Neural crest cell (in vitro differentiated cells): ENCODE measurements around the gene PATL2. TPM values are rescaled to one million over a fixed set of nuclear protein-coding genes. Genes with fewer than 3 reads are reported as not detected.

ENCODE experiments used
- DNase-seq: peaks from one replicate; pipeline ENCODE4 v3.0.0; 2021; ENCODE audit warnings: low read depth, mixed read lengths, low spot score
- H3K27ac Mint-ChIP-seq: one replicate; pipeline ENCODE4 v1.8.0; 2021; ENCODE audit warnings: mild to moderate bottlenecking, mixed read lengths; ENCODE audit not compliant: unreplicated experiment
- H3K27me3 Mint-ChIP-seq: 2 replicates; pipeline ENCODE4 v1.8.0; 2021; ENCODE audit warnings: low read depth, mild to moderate bottlenecking, mixed read lengths
- H3K36me3 Mint-ChIP-seq: 2 replicates; pipeline ENCODE4 v1.8.0; 2021; ENCODE audit warnings: low read depth, mild to moderate bottlenecking, mixed read lengths
- H3K4me1 Mint-ChIP-seq: 2 replicates; pipeline ENCODE4 v1.8.0; 2021; ENCODE audit warnings: mixed read lengths
- H3K4me3 Mint-ChIP-seq: one replicate; pipeline ENCODE4 v1.8.0; 2021; ENCODE audit warnings: mild to moderate bottlenecking, mixed read lengths
- H3K9me3 Mint-ChIP-seq: 2 replicates; pipeline ENCODE4 v1.8.0; 2021; ENCODE audit warnings: mixed read lengths
- total RNA-seq: library from RNA; stranded (reverse); gene quantifications from 2 replicates; pipeline ENCODE4 v1.2.1, GENCODE V29; 2021
- TF ChIP-seq, protein P1 (sequence below): fragments of 200-600 bp; sonication (generic); conservative IDR thresholded peaks from 2 replicates; pipeline ENCODE4 v1.5.0; 2021; ENCODE audit warnings: antibody characterized with exemption, mild to moderate bottlenecking

Gene PATL2
- total RNA-seq, 1 donor from 2014 or later, result 0.35 TPM

DNA sequence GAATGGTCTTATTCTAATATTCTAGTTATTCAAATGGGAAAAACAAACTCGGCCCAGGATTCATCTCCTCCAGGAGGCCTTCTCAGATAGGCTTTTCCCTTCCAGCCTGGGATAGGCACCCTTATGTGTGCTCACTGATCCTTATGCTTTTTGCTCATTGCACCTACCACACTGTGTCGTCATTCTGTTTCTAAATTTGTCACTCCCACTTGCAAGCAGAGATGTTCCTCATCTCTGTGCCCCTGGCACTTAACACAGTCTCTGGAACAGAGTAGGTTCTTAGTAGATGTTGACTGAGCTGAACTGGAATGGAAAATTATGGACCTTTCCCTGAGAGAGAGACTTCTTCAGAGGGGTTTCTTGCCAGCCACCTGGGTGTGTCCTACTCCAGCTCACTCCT, 28.9 kb downstream of the PATL2 start:
- peaks cover 47% of the 10 kb centered on the region for H3K27me3 Mint-ChIP-seq
- H3K36me3 Mint-ChIP-seq, result no peaks in the 10 kb centered on the region
- no peak overlapping the region for H3K4me3 Mint-ChIP-seq
- no peak for DNase-seq
- TF ChIP-seq, protein P1, sequence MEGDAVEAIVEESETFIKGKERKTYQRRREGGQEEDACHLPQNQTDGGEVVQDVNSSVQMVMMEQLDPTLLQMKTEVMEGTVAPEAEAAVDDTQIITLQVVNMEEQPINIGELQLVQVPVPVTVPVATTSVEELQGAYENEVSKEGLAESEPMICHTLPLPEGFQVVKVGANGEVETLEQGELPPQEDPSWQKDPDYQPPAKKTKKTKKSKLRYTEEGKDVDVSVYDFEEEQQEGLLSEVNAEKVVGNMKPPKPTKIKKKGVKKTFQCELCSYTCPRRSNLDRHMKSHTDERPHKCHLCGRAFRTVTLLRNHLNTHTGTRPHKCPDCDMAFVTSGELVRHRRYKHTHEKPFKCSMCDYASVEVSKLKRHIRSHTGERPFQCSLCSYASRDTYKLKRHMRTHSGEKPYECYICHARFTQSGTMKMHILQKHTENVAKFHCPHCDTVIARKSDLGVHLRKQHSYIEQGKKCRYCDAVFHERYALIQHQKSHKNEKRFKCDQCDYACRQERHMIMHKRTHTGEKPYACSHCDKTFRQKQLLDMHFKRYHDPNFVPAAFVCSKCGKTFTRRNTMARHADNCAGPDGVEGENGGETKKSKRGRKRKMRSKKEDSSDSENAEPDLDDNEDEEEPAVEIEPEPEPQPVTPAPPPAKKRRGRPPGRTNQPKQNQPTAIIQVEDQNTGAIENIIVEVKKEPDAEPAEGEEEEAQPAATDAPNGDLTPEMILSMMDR, result no peak
- H3K4me1 Mint-ChIP-seq, result no peaks in the 10 kb centered on the region
- H3K9me3 Mint-ChIP-seq, result no peaks in the 10 kb centered on the region
- no peak overlapping the region for H3K27ac Mint-ChIP-seq

DNA sequence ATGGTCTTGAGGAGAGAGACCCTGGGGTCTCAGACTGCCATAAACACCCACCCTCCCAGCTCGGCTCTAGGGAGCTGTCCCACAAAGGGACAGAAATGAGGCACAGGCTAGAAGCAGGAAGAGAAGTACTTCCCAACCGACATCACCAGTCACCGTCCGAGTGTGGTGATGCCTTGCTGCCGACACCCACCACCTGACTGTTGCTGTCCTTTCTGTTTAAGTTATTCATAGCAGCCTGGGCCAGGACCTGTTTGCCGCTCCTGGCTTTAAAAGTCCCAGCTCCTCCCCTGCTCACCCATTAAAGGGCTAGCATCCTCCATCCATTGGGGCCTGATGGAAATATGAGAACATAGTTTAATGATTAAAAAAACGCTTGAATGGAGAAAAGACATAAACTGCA, 34.4 kb downstream of the PATL2 start:
- H3K27me3 Mint-ChIP-seq, result peaks cover 44% of the 10 kb centered on the region
- no peaks in the 10 kb centered on the region for H3K36me3 Mint-ChIP-seq
- no peak overlapping the region for H3K4me3 Mint-ChIP-seq

DNA sequence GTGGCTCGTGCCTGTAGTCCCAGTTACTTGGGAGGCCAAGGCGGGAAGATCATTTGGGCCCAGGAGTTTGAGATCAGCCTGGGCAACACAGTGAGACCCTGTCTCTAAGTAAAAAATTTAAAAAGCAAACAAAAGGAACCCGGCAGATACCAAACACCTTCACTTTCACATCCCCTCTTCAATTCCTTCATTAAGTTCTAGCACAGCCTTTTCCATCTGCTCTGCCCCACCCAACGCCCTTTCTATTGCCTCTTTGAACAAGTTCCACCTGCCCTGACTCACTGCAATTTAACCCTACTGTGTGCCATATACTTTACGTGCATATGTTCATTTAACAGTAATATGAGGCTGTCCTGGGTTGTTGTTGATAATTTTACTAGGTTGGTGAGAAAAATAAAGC, 35.2 kb downstream of the PATL2 start:
- H3K27me3 Mint-ChIP-seq, result peaks cover 37% of the 10 kb centered on the region
- no peaks in the 10 kb centered on the region for H3K4me1 Mint-ChIP-seq
- DNase-seq, result no peak
- no peaks in the 10 kb centered on the region for H3K9me3 Mint-ChIP-seq
- H3K27ac Mint-ChIP-seq, result no peak overlapping the region
- H3K4me3 Mint-ChIP-seq, result no peak overlapping the region
- TF ChIP-seq, protein P1, result no peak
- no peaks in the 10 kb centered on the region for H3K36me3 Mint-ChIP-seq

More for the DNA sequence above, 34.4 kb downstream of the PATL2 start:
- H3K9me3 Mint-ChIP-seq, result no peaks in the 10 kb centered on the region
- no peak overlapping the region for H3K27ac Mint-ChIP-seq
- no peak for DNase-seq
- TF ChIP-seq, protein P1, result no peak
- H3K4me1 Mint-ChIP-seq, result no peaks in the 10 kb centered on the region

DNA sequence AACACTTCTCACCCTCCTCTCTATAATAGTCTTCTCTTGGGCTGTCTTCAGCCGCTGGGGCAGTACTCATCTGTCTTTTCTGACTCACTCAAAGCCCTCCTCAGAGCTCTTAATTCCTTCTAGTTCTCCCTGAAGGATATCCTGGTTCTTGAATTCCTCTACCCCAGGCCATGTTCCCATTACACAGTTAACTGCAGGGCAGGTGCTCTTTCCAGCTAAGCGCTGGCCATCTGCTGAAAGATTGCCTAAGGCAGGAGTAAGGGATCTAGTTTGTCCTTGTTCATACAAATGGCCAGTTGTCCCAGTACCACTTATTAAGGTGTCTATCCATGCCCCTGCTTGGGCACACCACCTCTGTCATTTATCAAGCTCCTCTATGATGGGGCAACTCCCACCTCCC, 37.5 kb downstream of the PATL2 start:
- H3K27me3 Mint-ChIP-seq, result peaks cover 32% of the 10 kb centered on the region
- no peaks in the 10 kb centered on the region for H3K36me3 Mint-ChIP-seq
- TF ChIP-seq, protein P1, result no peak
- H3K27ac Mint-ChIP-seq, result no peak overlapping the region
- no peaks in the 10 kb centered on the region for H3K4me1 Mint-ChIP-seq
- no peak for DNase-seq
- no peak overlapping the region for H3K4me3 Mint-ChIP-seq
- no peaks in the 10 kb centered on the region for H3K9me3 Mint-ChIP-seq

DNA sequence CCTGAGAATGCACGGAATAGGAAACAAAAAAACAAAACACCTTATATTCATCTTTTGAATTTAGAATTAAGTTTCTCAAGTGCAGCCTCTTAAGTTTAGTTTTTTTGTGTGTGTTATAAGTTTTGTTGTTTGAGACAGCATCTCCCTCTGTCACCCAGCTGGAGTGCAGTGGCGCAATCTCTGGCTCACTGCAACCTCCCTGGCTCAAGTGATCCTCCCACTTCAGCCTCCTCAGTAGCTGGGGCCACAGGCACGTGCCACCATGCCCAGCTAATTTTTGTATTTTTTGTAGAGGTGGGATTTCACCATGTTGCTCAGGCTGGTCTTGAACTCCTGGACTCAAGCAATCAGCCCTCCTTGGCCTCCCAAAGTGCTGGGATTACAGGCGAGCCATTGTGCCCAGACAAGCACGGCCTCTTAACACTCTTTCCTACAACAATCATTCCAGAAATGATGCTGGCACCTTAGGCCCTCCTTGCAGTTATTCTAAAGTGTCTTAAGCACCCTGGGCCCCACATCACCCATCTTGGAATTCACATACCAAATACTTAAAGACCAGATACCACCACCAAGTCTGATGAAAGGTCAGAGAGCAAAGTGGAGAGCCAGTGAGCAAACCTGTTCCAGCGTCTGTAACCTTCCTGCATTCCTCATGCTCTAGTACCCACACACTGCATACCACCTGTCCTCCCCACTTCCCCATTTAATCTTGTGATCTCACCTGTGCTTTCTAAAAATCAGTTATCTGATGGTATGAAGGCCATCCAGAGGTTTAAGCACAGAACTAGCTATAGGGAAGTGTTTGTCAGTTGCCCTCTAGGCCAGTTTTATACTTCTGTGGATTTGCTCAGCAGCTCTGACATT, 40.8 kb downstream of the PATL2 start:
- Mint-ChIP-seq H3K4me3 (no peak overlapping the region), H3K4me1 (no peaks in the 10 kb centered on the region), H3K27ac (no peak overlapping the region), H3K9me3 (no peaks in the 10 kb centered on the region), H3K36me3 (no peaks in the 10 kb centered on the region), H3K27me3 (peaks cover 29% of the 10 kb centered on the region)
- DNase-seq, result no peak
- TF ChIP-seq, protein P1, result no peak
